Activated CD4-positive, alpha-beta T cell treated with anti-CD3 and anti-CD28 coated beads, Interleukin-2, amount 50 U/mL, for 16 hours (primary cell): ENCODE measurements around the gene SPAG6.
"Not testable (repeated sequence)": the region's sequence is repeated elsewhere in the genome, so short reads cannot be mapped to it uniquely, and the experiment has no call there.

Experiments used
- DNase-seq: peaks from one replicate; pipeline ENCODE4 v3.0.0-alpha.2; 2020

SPAG6 gene

DNA sequence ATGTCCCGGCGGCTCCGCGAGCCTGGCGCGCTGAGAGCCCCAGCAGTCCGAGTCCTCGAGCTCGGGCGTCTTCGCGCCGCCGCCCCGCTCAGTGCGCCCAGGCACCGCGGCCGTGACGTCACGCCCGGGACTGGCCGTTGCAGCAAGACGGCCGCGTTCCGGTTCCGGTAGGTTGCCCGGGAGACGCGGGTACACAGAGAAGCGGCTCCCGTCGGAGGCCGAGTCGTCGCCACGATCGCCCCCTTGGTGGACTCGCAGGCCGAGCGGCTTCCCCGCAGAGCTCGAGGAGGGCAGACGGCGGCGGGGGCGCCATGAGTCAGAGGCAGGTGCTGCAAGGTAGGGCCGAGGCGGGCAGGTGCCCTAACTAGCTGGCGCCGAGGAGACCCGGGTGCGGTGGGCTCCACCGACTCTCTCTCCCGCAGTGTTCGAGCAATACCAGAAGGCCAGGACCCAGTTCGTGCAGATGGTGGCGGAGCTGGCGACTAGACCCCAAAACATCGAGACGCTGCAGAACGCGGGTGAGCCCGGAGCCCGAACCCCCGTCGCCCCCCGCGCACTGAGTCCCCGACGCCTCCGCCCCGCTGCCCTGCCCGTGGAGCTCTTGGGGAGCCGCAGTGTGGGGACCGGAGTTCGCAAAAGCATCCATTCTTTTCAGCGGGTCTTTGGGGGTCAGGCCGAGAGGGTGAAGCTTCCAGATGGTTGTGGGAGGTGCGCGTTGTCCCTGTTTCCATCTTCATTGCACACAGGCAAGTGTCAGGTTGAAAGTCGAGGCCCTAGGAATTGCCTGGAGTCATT, at the start of gene SPAG6:
TSS of gene SPAG6 (plus strand) at position 196 of the 795 bp plus-strand sequence. CDS start at position 312, 116 bp downstream.
- peak; percentile 59 for DNase-seq

DNA sequence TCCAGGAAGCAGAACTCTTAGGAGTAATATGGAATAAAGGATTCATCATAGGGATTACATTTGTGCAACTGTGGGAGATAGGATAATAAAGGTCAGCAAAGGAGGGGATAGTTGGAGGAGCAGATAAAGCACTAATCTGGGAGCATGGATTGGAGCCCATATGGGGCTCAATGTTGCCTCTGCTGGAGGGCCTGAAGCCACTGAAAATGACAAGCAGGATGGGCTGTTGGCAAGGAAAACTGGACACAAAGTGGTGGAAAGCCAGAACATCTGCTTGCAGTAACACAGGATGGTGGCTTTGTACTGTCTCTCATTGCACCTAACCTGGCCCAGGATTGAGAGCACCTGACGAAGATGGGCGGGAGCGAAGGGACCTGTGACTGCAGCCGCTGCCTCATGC, 44.1 kb upstream of the SPAG6 start:
- no peak for DNase-seq

DNA sequence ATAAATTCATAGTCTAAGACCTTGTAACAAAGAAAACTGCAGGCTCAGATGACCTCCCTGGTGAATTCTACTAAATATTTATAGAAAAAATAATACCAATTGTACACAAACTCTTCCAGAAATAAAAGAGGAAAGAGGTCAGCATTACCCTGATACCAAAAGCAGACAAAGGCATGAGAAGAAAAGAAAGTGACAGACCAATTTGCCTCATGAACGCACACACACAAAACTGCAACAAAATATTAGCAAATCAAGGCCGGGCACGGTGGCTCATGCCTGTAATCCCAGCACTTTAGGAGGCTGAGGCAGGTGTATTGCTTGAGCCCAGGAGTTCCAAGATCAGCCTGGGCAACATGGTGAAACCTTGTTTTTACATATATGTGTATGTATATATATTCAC, 41.8 kb upstream of the SPAG6 start:
- DNase-seq = no peak

DNA sequence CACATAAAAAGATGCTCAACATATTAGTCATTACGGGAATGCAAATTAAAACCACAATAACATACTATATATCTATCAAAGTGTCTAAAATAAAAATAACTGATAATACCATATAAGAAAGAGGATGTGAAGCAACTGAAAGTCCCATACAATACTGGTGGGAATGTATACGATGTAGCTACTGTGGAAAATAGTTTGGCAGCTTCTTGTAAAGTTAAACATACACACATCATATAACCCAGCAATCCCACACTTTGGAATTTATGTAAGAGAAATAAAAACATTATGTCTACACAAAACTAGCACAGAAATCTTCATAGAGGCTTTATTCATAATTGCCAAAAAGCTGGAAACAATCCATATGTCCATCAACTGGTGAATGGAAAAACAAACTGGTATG, 39.6 kb upstream of the SPAG6 start:
- DNase-seq = no peak

DNA sequence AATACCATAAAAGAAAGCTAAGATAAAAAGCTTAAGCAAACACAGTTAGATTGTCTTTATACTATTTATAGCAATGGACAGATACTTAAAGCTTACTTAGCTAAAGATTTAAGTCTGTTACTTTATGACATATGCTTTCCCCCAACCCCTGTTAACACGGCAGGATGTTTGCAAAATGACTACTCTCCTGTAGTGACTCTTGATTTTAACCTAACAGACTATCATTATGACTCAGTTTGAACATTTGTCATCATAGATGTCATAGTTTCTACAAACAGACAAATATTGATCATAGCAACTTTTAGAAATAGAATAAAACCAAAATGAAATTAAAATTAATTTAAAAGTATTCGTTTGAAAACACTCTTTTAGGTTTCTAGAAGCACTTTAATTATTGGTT, 36.9 kb upstream of the SPAG6 start:
- DNase-seq = peak; percentile 92

DNA sequence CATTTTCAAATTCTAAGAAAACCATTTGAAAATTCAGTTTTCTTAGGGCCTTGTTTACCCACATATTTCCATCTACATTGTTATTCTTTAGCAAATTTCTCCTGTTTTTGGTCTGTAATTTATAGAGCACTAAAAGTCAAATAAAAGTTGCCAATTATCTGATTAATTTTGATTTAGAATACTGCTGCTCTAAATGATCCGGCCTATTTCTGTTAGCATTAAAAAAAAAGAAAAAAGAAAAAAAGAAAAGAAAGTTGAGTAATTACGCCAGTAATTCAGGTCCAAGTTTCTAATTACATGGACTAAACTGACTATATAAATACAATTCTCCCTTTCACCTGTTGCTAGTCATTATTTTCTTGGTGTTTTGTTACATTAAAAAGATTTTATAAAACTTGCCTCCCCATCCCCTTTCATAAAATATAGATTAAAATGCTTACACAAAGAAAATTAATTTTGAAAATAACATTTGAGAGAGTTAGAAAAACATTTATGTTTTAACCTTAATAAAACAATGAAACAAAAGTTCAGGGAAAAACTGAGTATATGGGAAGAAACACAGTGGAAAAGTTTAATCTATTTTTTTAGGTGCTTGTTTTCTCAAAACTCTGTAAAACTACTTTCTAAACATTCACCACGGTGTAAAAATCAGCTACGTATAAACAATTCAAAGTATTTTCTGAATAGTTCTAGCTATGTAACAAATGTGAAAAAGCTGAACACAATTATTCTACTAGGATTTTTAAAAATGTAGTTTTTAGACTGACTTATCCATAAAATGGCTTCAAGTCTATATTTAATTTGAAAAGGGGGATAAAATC, 35.9 kb upstream of the SPAG6 start:
- DNase-seq = no peak

DNA sequence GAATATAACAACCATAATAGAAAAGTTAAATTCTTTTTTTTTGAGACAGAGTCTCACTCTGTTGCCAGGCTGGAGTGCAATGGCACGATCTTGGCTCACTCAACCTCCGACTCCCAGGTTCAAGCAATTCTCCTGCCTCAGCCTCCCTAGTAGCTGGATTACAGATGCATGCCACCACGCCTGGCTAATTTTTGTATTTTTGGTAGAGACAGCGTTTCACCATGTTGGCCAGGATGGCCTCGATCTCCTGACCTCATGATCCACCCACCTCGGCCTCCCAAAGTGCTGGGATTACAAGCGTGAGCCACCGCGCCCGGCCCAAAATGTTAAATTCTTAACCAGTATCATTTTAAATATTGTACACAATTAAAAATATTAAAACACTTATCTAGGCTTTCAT, 35.3 kb upstream of the SPAG6 start:
- DNase-seq = not testable (repeated sequence)

DNA sequence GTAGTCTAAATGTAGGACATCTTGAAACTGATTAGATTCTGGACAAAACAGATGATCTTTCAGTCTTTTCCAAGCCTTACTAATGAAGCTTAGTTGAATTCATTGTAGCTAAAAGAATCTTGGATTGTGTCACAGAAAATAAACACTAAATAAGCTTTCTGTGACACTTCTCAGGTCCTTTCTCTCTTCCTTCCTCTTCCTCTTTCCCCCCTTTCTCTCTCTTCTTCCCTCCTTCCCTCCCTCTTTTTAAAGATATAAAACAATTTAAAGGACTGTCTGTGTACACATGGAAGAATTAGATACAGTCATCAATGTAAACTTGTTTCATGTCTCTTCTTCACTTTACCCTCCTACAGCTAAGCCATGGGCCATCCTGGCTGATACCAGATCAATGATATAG, 34.4 kb upstream of the SPAG6 start:
- DNase-seq = no peak

DNA sequence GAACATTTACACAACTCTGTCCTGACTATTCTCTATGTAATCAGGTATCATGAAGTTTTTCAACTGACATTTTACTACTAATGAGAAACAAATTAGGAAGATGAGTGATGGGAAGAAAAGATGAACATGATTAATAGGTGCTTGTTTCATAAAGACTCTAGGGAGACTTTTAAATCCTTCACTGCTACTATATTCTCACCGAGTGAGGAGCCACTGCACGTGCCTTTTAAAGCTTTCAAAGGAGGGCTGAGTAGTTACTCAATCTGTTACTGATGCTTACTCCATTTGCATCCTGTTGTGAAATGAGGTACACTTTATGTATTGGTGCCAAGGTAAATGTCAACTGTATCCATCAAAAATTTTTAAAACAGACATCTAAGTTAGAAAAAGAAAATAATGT, 30.4 kb upstream of the SPAG6 start:
- DNase-seq = peak; percentile 62

DNA sequence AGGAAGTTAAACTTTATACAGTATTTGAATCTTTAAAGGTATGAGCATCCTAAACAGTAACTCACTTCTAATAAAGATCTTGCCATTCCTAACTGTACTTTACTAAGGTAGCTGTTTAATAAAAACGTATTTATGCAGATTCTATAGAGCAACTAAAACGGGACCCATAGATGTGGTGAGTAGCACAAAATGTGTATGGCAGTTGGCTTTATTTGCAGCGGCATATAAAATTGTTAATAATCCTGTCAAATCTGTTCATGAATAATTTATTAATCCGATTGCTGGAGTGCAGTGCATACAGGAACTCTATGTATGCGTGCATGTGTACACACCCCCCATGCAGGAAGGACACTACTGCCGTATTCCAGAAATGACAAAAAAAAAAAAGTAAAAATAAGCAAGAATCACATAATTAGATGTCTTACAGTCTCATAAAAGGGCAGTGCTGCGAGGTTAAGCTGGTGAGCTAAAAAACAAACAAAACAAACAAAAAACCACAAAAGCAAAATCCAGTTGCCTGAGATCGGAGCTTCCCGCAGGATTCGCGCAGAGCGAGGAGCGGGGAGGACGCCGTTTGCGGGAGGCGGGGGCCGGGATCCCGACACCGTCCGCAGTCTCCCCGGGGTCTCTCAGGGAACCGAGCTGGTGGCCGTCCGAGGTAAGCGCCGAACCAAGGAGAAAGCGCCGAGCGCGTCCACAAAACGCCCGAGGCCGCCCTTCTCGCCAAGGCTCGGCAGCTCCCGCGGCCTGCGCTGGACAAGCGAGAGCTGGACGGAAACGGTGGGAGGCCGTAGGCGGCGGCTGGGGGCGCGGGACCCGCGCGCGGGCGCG, 29.6 kb upstream of the SPAG6 start:
- DNase-seq = no peak

DNA sequence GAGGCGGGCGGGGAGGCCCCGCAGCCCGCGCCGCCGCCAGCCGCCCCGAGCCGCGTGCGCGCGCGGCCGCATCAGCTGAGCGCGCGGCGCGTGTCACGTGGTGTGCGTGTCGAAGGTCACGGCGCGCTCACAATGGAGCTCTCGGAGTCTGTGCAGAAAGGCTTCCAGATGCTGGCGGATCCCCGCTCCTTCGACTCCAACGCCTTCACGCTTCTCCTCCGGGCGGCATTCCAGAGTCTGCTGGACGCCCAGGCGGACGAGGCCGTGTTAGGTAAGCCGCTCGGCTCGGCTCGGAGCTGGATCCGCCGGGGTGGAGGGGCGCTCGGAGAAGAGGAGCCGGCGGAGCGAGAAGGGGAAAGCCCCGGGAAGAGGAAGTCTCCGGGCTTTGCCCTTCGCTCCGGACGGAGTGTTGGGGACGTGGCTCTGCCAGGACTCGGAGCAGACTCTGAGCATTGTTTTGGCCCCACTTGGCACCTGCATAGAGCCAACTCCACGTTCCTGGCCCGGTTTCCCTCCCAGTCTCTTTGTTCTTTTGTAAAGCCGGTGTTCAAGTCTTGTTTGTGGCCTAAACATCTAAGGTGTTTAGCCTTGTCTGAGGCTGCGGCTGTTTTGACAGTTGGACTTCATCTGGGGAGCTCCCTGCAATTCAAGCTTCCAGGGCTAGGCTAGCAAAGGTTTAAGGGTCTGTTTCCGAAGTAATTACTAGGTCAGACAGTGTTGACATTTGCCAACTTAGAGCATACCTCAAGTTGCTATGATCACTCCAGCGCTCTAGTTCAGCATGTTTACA, 28.8 kb upstream of the SPAG6 start, which contains the start of gene COMMD3:
TSS of gene COMMD3 (plus strand) at position 103 of the 790 bp plus-strand sequence. CDS start at position 133, 30 bp downstream.
- DNase-seq = peak; percentile 81

DNA sequence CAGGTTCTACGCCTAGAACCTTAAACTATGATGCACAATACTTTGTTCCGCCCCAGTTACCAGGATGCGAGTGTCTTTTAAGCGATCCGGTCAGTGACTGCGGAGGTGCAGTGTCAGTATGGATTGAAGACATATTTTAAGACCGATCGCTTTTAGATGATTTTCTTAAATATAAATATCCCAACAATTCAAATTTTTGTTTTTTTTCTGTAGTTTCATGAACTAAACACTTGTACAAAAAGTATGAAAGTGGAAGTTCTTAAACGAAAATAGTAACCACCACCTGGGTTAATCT, 28.3 kb upstream of the SPAG6 start:
- DNase-seq = no peak

DNA sequence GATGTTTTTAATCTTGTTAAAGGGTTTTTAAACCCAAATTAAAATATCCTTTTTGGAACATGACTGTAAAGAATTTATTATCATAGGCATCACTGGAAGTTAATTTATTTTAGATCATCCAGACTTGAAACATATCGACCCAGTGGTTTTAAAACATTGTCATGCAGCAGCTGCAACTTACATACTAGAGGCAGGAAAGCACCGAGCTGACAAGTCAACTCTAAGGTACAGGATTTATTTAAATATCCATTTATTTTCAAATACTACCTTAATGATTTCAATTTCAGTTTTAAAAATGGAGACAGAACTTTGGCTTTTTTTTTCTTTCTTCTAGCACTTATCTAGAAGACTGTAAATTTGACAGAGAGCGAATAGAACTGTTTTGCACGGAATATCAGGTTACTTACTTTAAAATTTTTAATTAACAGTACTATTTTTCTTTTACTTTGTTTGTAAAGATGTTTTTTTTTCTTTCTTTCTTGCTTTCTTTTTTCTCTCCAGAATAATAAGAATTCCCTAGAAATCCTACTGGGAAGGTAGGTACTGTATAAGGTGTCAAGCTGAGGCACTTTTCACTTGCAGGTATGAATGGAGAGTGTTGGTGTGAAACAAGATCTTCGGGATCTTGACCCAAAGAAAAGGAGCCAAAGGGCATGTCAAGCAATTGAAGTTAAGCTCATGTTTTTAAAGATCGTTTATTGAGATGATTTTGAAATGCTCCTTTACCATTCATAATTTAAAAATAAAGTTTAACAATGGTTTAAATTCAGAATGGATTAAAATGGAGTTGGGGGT, 27.3 kb upstream of the SPAG6 start:
- no peak for DNase-seq

DNA sequence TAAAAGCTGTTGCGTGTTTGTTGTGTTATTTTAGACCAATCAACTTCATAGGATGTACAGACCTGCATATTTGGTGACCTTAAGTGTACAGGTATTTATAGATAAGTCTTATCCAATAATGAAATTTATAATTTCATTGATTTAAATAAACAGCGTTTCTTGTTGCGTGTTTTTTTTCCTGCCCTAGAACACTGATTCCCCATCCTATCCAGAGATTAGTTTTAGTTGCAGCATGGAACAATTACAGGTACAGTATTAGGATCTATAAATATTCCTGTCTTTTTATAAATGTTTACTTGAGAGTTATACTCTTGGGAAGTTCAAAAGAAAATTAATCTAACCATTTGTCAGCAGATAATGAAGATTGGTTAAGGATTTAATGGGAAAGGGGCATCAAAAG, 26.5 kb upstream of the SPAG6 start:
- no peak for DNase-seq

DNA sequence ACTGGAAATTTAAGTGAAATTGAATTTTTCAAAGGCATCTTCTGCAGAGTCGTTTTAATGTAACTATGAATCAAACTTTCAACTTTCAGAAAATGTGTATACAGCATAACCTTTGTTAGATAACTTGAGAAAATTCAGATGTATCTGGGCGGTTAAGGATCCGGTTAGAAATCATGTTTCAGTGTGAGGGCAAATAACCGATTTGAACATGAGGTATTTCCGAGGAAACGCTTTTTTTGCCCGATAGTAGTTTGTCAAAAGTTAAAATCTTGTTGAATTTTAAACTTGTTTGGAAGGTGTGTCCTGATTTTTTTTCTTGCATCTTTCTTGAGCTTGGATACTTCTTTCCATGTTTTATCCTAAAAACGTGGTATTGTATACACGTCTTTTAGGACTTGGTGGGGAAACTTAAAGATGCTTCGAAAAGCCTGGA, 25.7 kb upstream of the SPAG6 start:
- no peak for DNase-seq

DNA sequence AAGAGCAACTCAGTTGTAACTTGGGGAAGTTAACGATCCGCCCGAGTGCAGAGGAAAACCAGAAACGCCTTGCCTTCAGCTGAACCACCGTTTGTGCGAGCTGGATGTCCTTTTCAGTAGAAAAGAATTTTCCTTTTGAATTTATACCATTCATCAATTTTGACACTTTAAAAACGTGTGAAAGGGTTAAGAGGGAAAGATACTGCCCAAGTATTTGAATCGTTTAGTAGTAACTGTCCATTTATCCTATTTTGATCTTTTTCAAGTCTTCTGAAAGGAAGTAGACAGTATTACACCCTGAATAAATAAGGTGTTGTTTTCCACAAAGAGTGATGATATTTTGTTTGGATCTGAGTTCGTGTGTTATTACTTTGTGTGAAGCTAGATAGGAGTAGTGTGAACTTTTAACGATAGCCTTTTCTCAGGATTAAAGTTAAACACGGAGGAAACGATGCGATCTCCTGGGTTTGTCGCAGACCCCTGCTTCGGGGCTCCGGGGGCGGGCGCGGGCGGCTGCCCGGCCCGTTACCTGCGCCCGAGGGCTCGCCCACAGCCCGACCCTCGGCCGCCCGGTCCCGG, 25.2 kb upstream of the SPAG6 start:
- DNase-seq = no peak

DNA sequence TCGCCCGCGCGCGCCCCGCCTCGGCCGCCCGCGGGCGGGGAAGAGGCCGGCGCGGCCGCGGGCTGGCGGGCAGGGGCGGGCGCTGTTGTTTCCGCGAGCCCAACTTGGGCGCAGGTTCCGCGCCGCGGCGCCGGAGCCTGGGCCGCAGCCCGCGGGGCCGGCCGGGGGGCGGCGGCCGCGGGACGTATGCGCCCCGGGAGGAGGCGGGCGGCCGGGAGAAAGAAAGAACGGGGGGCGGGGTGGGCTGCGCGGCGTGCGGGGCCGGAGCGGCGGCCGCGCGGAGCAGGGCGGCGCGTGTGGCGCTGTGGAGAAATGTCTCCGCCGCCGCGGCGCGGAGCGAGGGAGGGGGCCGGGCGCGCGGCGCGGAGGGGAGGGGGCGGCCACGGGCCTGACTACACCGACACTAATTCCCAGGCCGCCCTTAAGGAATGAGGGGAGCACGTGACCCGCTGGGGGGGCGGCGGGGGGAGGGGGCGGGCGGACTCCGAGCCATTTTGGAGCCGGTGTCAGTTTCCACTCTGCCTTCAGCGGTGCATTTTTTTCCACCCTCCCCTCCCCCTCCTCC, 24.6 kb upstream of the SPAG6 start, which contains the start of gene BMI1:
TSS of gene BMI1 (plus strand) at position 509 of the 565 bp plus-strand sequence. CDS start 5,351 bp downstream, outside the sequence.
- DNase-seq = peak; percentile 72

DNA sequence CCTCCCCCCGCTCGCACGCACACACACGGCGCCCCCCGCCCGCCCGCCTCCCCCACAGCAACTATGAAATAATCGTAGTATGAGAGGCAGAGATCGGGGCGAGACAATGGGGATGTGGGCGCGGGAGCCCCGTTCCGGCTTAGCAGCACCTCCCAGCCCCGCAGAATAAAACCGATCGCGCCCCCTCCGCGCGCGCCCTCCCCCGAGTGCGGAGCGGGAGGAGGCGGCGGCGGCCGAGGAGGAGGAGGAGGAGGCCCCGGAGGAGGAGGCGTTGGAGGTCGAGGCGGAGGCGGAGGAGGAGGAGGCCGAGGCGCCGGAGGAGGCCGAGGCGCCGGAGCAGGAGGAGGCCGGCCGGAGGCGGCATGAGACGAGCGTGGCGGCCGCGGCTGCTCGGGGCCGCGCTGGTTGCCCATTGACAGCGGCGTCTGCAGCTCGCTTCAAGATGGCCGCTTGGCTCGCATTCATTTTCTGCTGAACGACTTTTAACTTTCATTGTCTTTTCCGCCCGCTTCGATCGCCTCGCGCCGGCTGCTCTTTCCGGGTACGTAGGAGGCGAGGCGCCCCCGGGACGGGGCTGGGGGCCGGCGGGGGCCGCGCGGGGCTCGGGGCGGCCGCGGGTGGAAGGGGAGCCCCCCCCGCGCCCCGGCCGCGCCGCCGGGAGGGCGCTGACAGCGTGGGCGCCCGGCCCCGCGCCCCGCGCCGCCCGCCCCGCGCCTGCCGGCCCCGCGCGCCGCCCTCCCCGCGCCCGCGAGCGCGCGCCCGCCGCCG, 24.0 kb upstream of the SPAG6 start:
- peak; percentile 61 for DNase-seq

DNA sequence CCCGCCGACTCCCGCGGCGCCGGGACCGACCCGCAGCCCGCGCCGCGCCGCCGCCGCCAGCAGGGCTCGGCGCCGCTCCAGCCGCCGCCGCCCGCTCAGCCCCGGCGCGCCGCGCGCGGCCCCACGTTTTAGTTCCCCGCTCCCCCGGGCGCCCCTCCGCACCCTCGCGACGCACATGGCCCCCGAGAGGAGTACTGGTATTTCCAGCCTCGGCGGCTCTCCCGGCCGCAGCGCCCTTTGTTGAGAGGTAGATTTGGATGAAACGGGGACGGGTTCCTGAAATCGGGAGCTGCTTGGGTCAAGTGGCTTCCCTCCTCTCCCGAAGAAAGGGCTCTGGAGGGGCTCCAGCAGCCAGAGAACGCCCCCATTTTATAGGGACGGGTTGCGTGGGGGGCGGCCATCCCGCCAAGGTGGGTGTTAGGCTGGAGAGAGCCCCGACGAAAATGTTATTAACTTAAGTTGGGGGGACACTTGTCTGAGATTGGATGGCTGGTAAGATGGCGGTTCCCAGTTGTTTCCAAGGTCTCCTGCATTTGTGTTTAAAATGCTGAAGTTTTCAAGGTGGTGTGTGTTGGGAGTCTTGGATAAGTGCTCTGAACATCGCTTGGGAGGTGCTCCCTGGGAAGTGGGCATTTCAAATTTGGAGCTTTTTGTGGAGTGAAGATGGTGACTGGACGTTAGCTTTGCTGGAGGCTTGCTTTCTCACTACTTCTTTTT, 23.2 kb upstream of the SPAG6 start:
- no peak for DNase-seq
